ENCODE measurements around the gene ZNF135. TPM values are rescaled to one million over a fixed set of nuclear protein-coding genes. Genes with fewer than 3 reads are reported as not detected.

Gene ZNF135
- total RNA-seq, 1 donor, result 4.3 TPM

GRCh38 chr19:58079792-58080191 is 20.7 kb downstream of the ZNF135 start:
- DNase-seq (ENCODE audit: low read depth), result no peak
- no peak for TF ChIP-seq CTCF (IDR thresholded peaks at IDR 0.05; ENCODE audit: insufficient read depth, low read depth, low read length)
- no peak overlapping the region for H3K4me3 ChIP-seq (ENCODE audit: low read depth, low read length)

GRCh38 chr19:58083021-58083420 is 23.9 kb downstream of the ZNF135 start:
- H3K4me3 ChIP-seq (ENCODE audit: low read depth, low read length), result no peak overlapping the region
- DNase-seq (ENCODE audit: low read depth), result no peak
- TF ChIP-seq CTCF (IDR thresholded peaks at IDR 0.05; ENCODE audit: insufficient read depth, low read depth, low read length), result no peak

GRCh38 chr19:58084596-58085347 is 25.7 kb downstream of the ZNF135 start:
- DNase-seq (ENCODE audit: low read depth), result no peak
- TF ChIP-seq CTCF (IDR thresholded peaks at IDR 0.05; ENCODE audit: insufficient read depth, low read depth, low read length), result no peak
- no peak overlapping the region for H3K4me3 ChIP-seq (ENCODE audit: low read depth, low read length)

- no peak for DNase-seq (ENCODE audit: low read depth)
- no peak for TF ChIP-seq CTCF (IDR thresholded peaks at IDR 0.05; ENCODE audit: insufficient read depth, low read depth, low read length)
- H3K4me3 ChIP-seq (ENCODE audit: low read depth, low read length), result no peak overlapping the region
These were observed 26.3 kb downstream of the ZNF135 start for GRCh38 chr19:58085348-58085875.

GRCh38 chr19:58086825-58087710 is 28.0 kb downstream of the ZNF135 start:
- TF ChIP-seq CTCF (IDR thresholded peaks at IDR 0.05; ENCODE audit: insufficient read depth, low read depth, low read length), result no peak

GRCh38 chr19:58088521-58089052 is 29.5 kb downstream of the ZNF135 start:
- no peak for DNase-seq (ENCODE audit: low read depth)

More at GRCh38 chr19:58086825-58087710, 28.0 kb downstream of the ZNF135 start:
- H3K4me3 ChIP-seq (ENCODE audit: low read depth, low read length), result no peak overlapping the region
- no peak for DNase-seq (ENCODE audit: low read depth)

More at GRCh38 chr19:58088521-58089052, 29.5 kb downstream of the ZNF135 start:
- H3K4me3 ChIP-seq (ENCODE audit: low read depth, low read length), result no peak overlapping the region
- no peak for TF ChIP-seq CTCF (IDR thresholded peaks at IDR 0.05; ENCODE audit: insufficient read depth, low read depth, low read length)
